Mesothelial cell of epicardium (in vitro differentiated cells): ENCODE measurements around the gene ADCY7. TPM values are rescaled to one million over a fixed set of nuclear protein-coding genes. Genes with fewer than 3 reads are reported as not detected.

Source experiments
- DNase-seq, 2 experiments: peaks; one replicate each; pipeline ENCODE4 v3.0.0; 2021; ENCODE audit warnings: low spot score in 2 of 2; ENCODE audit not compliant: unreplicated experiment in 2 of 2
- H3K27ac Mint-ChIP-seq: 2 replicates; pipeline ENCODE4 v1.8.0; 2021; ENCODE audit warnings: mixed read lengths
- H3K27me3 Mint-ChIP-seq: 2 replicates; pipeline ENCODE4 v1.8.0; 2021; ENCODE audit warnings: low read depth, mixed read lengths
- H3K36me3 Mint-ChIP-seq: 2 replicates; pipeline ENCODE4 v1.8.0; 2021; ENCODE audit warnings: mixed read lengths
- H3K4me1 Mint-ChIP-seq: 2 replicates; pipeline ENCODE4 v1.8.0; 2021; ENCODE audit warnings: mixed read lengths
- H3K4me3 Mint-ChIP-seq: 2 replicates; pipeline ENCODE4 v1.8.0; 2021; ENCODE audit warnings: mild to moderate bottlenecking, moderate library complexity, mixed read lengths
- H3K9me3 Mint-ChIP-seq: 2 replicates; pipeline ENCODE4 v1.8.0; 2021; ENCODE audit warnings: mixed read lengths
- CTCF ChIP-seq: fragments of 200-600 bp; sonication (generic); IDR thresholded peaks from one replicate; pipeline ENCODE4 v1.5.0; 2021; ENCODE audit warnings: antibody characterized with exemption; ENCODE audit not compliant: unreplicated experiment
- total RNA-seq: library from RNA; stranded (reverse); gene quantifications from 3 replicates; pipeline ENCODE4 v1.2.1, GENCODE V29; 2021

The ADCY7 gene
- total RNA-seq, 1 donor from 2014 or later: 25.7 TPM

- H3K4me1 Mint-ChIP-seq: peaks cover 6% of the 10 kb centered on the region
Observed at GRCh38 chr16:50252082-50252611, 14.2 kb upstream of the ADCY7 start.

GRCh38 chr16:50252874-50253513 is 13.4 kb upstream of the ADCY7 start:
- Mint-ChIP-seq H3K9me3 (peaks cover 4% of the 10 kb centered on the region), H3K4me3 (no peak overlapping the region), H3K4me1 (peaks cover 6% of the 10 kb centered on the region), H3K27ac (no peak overlapping the region), H3K27me3 (no peaks in the 10 kb centered on the region), H3K36me3 (no peaks in the 10 kb centered on the region)
- no peak for TF ChIP-seq CTCF
- DNase-seq: no peak

More at GRCh38 chr16:50252082-50252611, 14.2 kb upstream of the ADCY7 start:
- Mint-ChIP-seq H3K27me3 (no peaks in the 10 kb centered on the region), H3K4me3 (no peak overlapping the region), H3K36me3 (no peaks in the 10 kb centered on the region), H3K27ac (no peak overlapping the region), H3K9me3 (peaks cover 4% of the 10 kb centered on the region)
- DNase-seq: no peak
- no peak for TF ChIP-seq CTCF

- no peak for DNase-seq
- Mint-ChIP-seq H3K9me3 (peaks cover 4% of the 10 kb centered on the region), H3K27me3 (no peaks in the 10 kb centered on the region), H3K4me3 (no peak overlapping the region), H3K4me1 (peaks cover 6% of the 10 kb centered on the region), H3K36me3 (no peaks in the 10 kb centered on the region), H3K27ac (no peak overlapping the region)
- no peak for TF ChIP-seq CTCF
Observed at GRCh38 chr16:50253514-50253910, 12.8 kb upstream of the ADCY7 start.

- peak overlapping the region; percentile 0 for H3K27ac Mint-ChIP-seq
- no peak for DNase-seq
- no peaks in the 10 kb centered on the region for H3K36me3 Mint-ChIP-seq
- H3K4me1 Mint-ChIP-seq: peaks cover 7% of the 10 kb centered on the region
- no peak for TF ChIP-seq CTCF
- H3K27me3 Mint-ChIP-seq: no peaks in the 10 kb centered on the region
- H3K4me3 Mint-ChIP-seq: no peak overlapping the region
- peaks cover 4% of the 10 kb centered on the region for H3K9me3 Mint-ChIP-seq
Observed at GRCh38 chr16:50254072-50254471, 12.3 kb upstream of the ADCY7 start.

GRCh38 chr16:50255538-50255937 is 10.8 kb upstream of the ADCY7 start:
- no peak overlapping the region for H3K27ac Mint-ChIP-seq
- DNase-seq: no peak
- H3K4me1 Mint-ChIP-seq: peaks cover 18% of the 10 kb centered on the region
- H3K36me3 Mint-ChIP-seq: no peaks in the 10 kb centered on the region
- H3K27me3 Mint-ChIP-seq: no peaks in the 10 kb centered on the region
- peaks cover 4% of the 10 kb centered on the region for H3K9me3 Mint-ChIP-seq
- no peak for TF ChIP-seq CTCF
- H3K4me3 Mint-ChIP-seq: no peak overlapping the region
